OCI-LY7 (cell line): ENCODE data around the gene LAMB3.

Source experiments
- EZH2phosphoT487 ChIP-seq: fragments of 200-600 bp; sonication (generic); IDR thresholded peaks from 2 replicates; pipeline ENCODE4 v1.6.1; 2018; ENCODE audit warnings: low read depth, borderline replicate concordance, mild to moderate bottlenecking, mixed run types, antibody characterized with exemption, low read length, moderate library complexity, mixed read lengths
- TF ChIP-seq, protein P1 (sequence below): fragments of 200-600 bp; sonication (generic); conservative IDR thresholded peaks from 2 replicates; pipeline ENCODE4 v1.5.1; 2014; ENCODE audit warnings: mild to moderate bottlenecking, antibody characterized with exemption, low read length, moderate library complexity, mixed read lengths

DNA sequence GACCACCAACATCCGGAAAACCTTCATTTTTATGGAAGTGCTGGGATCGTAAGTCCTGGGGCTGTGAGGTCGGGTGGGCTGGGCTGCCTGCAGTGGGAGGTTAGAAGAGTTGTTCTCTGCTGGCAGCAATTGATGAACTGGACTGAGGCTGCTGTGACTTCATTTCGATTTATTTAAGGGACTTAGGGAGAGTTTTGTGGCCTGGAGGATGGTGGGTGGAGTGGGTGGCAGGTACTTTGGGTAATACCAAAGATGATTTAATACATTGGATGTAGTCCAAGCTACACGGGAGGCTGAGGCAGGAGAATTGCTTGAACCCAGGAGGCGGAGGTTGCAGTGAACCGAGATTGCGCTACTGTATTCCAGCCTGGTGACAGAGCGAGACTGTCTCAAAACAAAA is 57.2 kb downstream of the LAMB3 start:
- TF ChIP-seq, protein P1, sequence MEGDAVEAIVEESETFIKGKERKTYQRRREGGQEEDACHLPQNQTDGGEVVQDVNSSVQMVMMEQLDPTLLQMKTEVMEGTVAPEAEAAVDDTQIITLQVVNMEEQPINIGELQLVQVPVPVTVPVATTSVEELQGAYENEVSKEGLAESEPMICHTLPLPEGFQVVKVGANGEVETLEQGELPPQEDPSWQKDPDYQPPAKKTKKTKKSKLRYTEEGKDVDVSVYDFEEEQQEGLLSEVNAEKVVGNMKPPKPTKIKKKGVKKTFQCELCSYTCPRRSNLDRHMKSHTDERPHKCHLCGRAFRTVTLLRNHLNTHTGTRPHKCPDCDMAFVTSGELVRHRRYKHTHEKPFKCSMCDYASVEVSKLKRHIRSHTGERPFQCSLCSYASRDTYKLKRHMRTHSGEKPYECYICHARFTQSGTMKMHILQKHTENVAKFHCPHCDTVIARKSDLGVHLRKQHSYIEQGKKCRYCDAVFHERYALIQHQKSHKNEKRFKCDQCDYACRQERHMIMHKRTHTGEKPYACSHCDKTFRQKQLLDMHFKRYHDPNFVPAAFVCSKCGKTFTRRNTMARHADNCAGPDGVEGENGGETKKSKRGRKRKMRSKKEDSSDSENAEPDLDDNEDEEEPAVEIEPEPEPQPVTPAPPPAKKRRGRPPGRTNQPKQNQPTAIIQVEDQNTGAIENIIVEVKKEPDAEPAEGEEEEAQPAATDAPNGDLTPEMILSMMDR = no peak
- TF ChIP-seq EZH2phosphoT487 = no peak
